HG03571 (cell line): ENCODE measurements around the gene GMPPB.
"Not testable (repeated sequence)": the region's sequence is repeated elsewhere in the genome, so short reads cannot be mapped to it uniquely, and the experiment has no call there.

ENCODE experiments used
- ATAC-seq: cut with Tn5 transposase; IDR thresholded peaks from one replicate; pipeline ENCODE4 v1.9.1; 2021; ENCODE audit not compliant: unreplicated experiment

The GMPPB gene

DNA sequence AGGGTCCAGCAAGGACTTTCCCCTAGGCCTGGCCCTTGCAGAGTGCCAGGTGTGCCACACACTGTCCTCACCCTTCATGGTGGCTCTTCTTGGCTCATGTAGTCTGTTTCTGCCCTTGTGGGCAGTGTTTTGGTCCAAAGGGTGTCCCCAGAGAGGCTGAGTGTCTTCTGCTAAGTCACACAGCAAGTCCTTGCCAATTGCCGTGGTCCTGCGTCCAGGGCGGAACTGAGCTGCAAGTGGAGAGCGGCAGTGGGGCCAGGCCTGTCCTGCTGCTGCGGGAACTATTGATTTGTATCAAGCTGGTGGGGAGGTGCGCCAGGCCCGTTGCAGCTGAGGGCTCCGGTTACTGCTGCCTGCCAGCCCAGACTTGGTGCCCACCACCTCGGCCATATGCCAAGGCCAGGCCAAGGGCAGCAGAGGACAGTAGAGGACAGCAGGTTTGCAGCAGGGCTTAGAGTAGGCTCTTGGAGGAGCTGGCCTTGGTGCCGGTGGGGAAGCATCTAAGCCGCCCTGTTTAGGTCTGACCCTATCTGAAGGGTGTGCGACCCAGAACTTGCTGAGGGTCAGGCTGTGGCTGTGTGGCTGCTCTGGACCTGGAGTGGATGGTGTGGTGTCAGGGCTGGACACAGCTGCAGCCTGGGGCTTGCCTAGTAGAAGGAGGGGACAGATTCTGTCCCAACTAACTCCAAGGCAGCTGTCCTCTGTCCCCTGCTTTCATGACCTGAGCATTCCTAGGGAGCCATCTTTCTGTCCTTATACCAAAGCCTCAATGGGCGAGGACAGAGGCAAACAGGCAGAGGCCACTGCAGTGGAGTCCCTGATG is 8.8 kb downstream of the GMPPB start:
- no peak for ATAC-seq

DNA sequence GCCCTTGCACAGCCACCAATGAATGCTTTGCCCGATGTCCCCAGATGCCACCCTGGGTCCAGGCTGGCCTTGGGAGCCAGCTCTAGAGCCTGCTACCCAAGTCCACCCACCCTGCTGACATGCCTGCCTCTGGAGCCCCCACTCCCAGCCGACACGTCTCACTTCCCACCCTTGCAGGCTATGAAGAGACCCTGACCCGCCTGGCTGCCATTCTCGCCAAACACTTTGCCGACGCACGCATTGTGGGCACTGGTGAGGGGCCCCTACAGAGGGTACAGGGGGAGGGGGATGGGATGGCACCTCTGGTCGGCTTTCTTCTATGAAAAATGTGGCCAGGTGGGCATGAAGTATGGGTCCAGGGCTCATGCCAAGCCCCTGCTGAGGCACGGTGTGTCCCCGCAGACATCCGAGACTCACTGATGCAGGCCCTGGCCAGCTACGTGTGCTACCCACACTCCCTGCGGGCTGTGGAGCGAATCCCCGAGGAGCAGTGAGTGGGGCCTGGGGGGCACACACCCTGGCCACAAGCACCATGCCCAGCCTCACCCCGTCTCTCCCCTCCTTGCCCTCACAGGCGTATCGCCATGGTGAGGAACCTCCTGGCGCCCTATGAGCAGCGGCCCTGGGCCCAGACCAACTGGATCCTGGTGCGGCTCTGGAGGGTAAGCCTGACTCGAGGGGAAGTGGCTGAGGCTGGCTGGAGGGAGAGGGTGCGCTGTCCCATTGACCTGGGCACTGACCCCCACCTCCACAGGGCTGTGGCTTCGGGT is 10.2 kb downstream of the GMPPB start:
- no peak for ATAC-seq

GRCh38 chr3:49712631-49713317 is 11.0 kb downstream of the GMPPB start:
- no peak for ATAC-seq

- ATAC-seq = no peak
These were observed 11.6 kb downstream of the GMPPB start for GRCh38 chr3:49712166-49712565.

DNA sequence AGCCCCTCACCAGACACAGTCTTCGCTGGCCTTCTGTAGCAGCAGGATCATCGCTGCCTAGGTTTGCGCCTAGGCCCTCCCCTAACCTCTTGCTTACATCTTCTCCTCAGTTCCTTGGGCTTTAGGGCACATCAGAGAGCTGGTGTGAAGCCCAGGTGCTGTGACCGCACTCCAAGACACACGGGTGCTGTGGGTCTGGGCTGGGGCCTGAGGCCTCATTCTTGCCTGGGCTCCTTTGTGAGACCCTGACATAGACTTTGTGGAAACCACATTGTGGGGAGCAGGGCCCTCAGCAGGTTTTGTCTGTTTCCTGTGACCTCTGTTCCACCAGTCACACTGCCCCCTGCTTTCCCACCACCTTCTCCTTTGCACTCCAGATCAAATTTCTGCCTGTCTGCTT is 12.3 kb downstream of the GMPPB start:
- ATAC-seq = no peak

- ATAC-seq = no peak
These were observed 13.9 kb downstream of the GMPPB start for GRCh38 chr3:49709852-49710251.

- no peak for ATAC-seq
These were observed 16.7 kb downstream of the GMPPB start for GRCh38 chr3:49707113-49707480.

GRCh38 chr3:49706456-49707112 is 17.2 kb downstream of the GMPPB start:
- ATAC-seq = no peak

DNA sequence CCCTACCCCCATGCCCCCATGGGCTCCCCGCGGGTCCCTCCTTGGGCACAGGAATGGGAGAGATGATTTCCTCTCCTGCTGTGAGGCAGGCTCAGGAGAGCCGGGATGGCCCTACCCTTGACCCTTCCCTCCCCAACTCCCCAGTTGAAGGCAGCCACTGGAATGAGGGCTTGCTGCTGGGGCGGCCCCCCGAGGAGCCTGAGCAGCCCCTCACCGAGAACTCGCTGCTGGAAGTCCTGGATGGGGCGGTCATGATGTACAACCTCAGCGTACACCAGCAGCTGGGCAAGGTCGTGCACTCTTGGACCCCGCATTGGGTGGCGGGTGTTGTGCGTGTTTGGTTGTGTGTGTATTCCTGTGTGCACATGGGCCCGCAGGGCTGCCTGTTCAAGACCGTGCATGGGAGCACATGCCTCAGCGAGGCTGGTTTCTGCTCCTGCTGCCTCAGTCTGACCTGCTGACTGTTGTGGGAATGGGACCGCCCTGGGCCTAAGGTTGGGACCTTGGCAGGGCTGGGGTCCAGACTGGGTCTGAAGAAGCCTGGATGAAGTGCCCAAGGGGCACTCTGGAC is 18.3 kb downstream of the GMPPB start:
- ATAC-seq = no peak

DNA sequence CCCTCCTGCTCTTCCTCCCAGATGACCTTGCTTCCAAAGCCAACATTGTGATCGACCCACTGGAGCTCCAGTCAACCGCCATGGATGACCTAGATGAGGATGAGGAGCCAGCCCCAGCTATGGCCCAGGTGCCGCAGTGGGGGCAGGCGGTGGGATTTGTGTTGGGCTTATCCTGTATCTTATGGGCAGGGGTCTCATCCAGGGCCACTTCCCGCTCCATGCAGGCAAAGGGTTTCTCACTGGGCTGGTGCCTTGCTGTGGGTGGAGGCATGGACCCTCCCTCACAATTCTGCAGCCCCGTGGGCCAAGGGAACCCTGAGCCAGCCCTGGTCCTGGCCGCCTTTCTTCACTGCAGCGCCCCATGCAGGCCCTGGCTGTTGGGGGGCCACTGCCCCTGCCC is 19.1 kb downstream of the GMPPB start:
- ATAC-seq = no peak

- ATAC-seq = no peak
These were observed 19.8 kb downstream of the GMPPB start for GRCh38 chr3:49703956-49704355.

GRCh38 chr3:49703443-49703927 is 20.3 kb downstream of the GMPPB start:
- no peak for ATAC-seq

- no peak for ATAC-seq
These were observed 21.1 kb downstream of the GMPPB start for GRCh38 chr3:49702672-49703071.

DNA sequence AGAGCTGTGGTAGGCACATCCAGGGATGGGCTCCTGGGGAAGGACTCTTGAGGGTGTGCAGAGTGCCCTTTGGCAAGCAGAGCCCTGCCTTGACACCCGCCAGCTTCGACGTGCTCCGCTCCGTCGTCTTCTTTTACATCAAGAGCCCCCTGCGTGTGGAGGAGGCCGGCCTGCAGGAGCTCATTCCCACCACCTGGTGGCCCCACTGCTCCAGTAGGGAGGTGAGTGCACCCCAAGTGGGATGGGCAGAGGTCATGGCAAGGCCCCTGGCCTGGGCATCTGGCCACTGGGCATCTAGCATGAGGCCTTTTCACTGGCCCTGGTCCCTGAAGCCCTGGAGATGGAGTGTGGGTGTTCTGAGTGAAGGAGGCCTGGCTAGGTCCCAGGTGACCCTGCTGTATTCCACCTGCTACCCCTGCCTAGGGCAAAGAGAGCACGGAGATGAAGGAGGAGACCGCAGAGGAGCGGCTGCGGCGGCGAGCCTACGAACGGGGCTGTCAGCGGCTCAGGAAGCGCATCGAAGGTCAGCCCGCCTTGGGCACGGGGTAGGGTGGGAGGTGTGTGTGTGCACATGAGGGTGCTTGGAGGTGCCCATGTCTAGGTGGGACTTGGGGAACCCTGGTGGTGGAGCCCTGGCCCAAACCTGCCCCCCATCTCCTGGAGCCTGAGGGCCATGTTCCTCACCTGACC is 22.2 kb downstream of the GMPPB start:
- no peak for ATAC-seq

GRCh38 chr3:49700453-49701128 is 23.2 kb downstream of the GMPPB start:
- no peak for ATAC-seq

DNA sequence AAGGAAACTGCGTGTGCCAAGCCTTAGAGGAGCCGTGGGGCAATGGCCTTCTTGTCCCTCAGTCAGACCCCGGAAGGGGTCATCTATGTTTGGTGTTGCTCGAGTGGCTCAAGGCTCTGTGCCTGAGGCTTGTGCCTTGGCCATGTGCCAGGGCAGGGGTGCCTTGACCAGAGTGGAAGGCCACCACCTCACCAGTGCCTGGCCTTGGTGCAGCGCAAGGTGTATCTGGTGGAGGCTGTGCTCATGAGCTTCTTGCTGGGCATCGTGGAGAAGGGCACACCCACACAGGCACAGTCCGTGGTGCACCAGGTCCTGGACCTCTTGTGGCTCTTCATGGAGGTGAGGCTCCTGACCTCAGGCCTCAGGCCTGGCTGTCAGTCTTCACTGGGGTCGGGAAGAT is 23.7 kb downstream of the GMPPB start:
- ATAC-seq = no peak

DNA sequence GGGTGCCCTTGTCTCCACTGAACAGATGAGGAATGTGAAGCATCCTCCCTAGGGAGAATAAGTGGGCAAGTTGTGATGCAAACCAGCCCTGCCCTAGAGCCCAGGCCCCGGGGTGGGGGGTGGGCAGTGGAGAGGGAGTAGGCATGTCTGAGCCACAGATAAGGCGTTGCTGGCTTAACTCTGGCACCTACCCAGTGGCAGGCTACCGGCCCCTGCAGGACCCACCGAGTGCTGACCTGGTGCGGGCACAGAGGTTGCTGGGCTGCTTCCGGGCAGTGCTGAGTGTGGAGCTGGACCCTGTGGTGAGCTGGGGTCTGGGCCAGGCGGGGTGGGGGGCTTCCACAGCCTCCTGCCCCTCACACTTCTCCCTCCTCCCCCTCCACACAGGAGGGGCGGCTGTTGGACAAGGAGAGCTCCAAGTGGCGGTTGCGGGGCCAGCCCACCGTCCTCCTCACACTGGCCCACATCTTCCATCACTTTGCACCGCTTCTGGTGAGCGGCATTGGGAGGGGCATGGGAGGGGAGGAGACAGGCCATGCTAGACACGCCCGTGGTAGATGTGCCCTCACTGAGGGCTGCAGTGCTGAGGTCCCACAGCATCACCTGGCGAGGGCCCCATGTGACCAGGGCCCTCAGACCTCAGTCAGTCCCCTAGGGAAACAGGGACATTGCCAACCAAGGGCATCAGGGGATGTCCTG is 24.3 kb downstream of the GMPPB start:
- ATAC-seq = no peak

GRCh38 chr3:49695350-49696015 is 28.3 kb downstream of the GMPPB start:
- ATAC-seq = not testable (repeated sequence)
